NCI-H2171 (cell line): ENCODE data around the gene SLC12A6.

Experiments
- DNase-seq: peaks from one replicate; lab custom pipeline; 2025; lab: John Stamatoyannopoulos, UW

The SLC12A6 gene

GRCh38 chr15:34330279-34330678, 7.3 kb downstream of the SLC12A6 start:
- no peak for DNase-seq

- no peak for DNase-seq
Measured at GRCh38 chr15:34329006-34329405, 8.6 kb downstream of the SLC12A6 start.

GRCh38 chr15:34327906-34328305, 9.7 kb downstream of the SLC12A6 start:
- DNase-seq = no peak

- no peak for DNase-seq
Measured at GRCh38 chr15:34325368-34325767, 12.2 kb downstream of the SLC12A6 start.

GRCh38 chr15:34324933-34325332, 12.6 kb downstream of the SLC12A6 start:
- no peak for DNase-seq

- no peak for DNase-seq
Measured at GRCh38 chr15:34323217-34323616, 14.4 kb downstream of the SLC12A6 start.

- DNase-seq = no peak
Measured at GRCh38 chr15:34318277-34319079, 19.1 kb downstream of the SLC12A6 start.

- no peak for DNase-seq
Measured at GRCh38 chr15:34314491-34315490, 22.8 kb downstream of the SLC12A6 start.

- no peak for DNase-seq
Measured at GRCh38 chr15:34311563-34311962, 26.0 kb downstream of the SLC12A6 start.

- no peak for DNase-seq
Measured at GRCh38 chr15:34304613-34305012, 33.0 kb downstream of the SLC12A6 start.

GRCh38 chr15:34301058-34301457, 36.5 kb downstream of the SLC12A6 start:
- no peak for DNase-seq

- DNase-seq = no peak
Measured at GRCh38 chr15:34297059-34297458, 40.5 kb downstream of the SLC12A6 start.

- no peak for DNase-seq
Measured at GRCh38 chr15:34292621-34293020, 45.0 kb downstream of the SLC12A6 start.

GRCh38 chr15:34284937-34285336, 52.6 kb downstream of the SLC12A6 start:
- DNase-seq = no peak

- DNase-seq = no peak
Measured at GRCh38 chr15:34282384-34282783, 55.2 kb downstream of the SLC12A6 start.

GRCh38 chr15:34280193-34280592, 57.4 kb downstream of the SLC12A6 start:
- no peak for DNase-seq

- DNase-seq = no peak
Measured at GRCh38 chr15:34279368-34279767, 58.2 kb downstream of the SLC12A6 start.

- no peak for DNase-seq
Measured at GRCh38 chr15:34275721-34276120, 61.9 kb downstream of the SLC12A6 start.

- DNase-seq = no peak
Measured at GRCh38 chr15:34275154-34275553, 62.4 kb downstream of the SLC12A6 start.

GRCh38 chr15:34271493-34271892, 66.1 kb downstream of the SLC12A6 start:
- no peak for DNase-seq

GRCh38 chr15:34266751-34267150, 70.8 kb downstream of the SLC12A6 start:
- DNase-seq = no peak

- no peak for DNase-seq
Measured at GRCh38 chr15:34264076-34264475, 73.5 kb downstream of the SLC12A6 start.

GRCh38 chr15:34262362-34262761, 75.2 kb downstream of the SLC12A6 start:
- no peak for DNase-seq
